ENCODE results near the gene ZBED2.

DNA sequence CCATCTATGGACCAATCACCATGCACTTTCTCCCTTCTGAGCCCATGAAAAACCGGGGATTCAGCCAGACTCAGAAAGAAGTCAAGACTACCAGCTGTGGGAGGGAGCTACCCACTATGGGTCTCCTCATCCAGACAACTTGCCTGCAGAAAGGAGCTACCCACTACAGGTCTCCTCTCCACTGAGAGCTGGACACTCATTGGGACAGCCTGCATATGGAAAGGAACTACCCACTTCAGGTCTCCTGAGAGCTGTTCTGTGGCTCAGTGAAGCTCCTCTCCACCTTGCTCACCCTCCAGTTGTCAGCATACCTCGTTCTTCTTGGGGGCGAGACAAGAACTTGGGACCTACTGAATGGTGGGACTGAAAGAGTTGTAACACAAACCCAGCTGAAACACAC lies 22.3 kb upstream of the ZBED2 start:
- TF ChIP-seq, protein P1, sequence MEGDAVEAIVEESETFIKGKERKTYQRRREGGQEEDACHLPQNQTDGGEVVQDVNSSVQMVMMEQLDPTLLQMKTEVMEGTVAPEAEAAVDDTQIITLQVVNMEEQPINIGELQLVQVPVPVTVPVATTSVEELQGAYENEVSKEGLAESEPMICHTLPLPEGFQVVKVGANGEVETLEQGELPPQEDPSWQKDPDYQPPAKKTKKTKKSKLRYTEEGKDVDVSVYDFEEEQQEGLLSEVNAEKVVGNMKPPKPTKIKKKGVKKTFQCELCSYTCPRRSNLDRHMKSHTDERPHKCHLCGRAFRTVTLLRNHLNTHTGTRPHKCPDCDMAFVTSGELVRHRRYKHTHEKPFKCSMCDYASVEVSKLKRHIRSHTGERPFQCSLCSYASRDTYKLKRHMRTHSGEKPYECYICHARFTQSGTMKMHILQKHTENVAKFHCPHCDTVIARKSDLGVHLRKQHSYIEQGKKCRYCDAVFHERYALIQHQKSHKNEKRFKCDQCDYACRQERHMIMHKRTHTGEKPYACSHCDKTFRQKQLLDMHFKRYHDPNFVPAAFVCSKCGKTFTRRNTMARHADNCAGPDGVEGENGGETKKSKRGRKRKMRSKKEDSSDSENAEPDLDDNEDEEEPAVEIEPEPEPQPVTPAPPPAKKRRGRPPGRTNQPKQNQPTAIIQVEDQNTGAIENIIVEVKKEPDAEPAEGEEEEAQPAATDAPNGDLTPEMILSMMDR (conservative IDR thresholded peaks at IDR 0.05; ENCODE audit: low read depth, low read length), result no peak
- TF ChIP-seq EZH2phosphoT487 (IDR thresholded peaks at IDR 0.05; ENCODE audit: borderline replicate concordance, low read length), result no peak
- TF ChIP-seq EZH2 (IDR thresholded peaks at IDR 0.05; ENCODE audit: low read length, unreplicated experiment), result no peak
